Endothelial cell of umbilical vein (primary cell): Measurements from ENCODE around the gene ELMO1. TPM values are rescaled to one million over a fixed set of nuclear protein-coding genes. Genes with fewer than 3 reads are reported as not detected.

ENCODE experiments used
- BruUV-seq: library from RNA; stranded (reverse); fragments of 400-500 nt; replicated peaks from 2 replicates; lab custom pipeline; 2021; lab: Mats Ljungman, UMichigan
- CTCF ChIA-PET: fragments of 300-600, 350-600 bp; sonication (Branson Sonifier 250); formaldehyde crosslinking; loops from one replicate; lab custom pipeline; 2021; ENCODE audit warnings: antibody characterized with exemption, inconsistent platforms; lab: Charles Lee
- POLR2A ChIA-PET: fragments of 300-600, 350-600 bp; sonication (Branson Sonifier 250); formaldehyde crosslinking; loops from one replicate; lab custom pipeline; 2021; ENCODE audit warnings: antibody characterized with exemption, inconsistent platforms; lab: Charles Lee
- DNase-seq: peaks from one replicate; pipeline ENCODE4 v3.0.0-alpha.2; 2011; ENCODE audit warnings: low read depth, low spot score
- FAIRE-seq: peaks from 2 replicates; lab custom pipeline; 2011; peaks lifted over from hg19 to GRCh38; lab: Jason Lieb, UNC
- H2AFZ ChIP-seq: 2 replicates; pipeline ENCODE4 v1.6.0; 2012; ENCODE audit warnings: low read depth, low read length, control low read depth, inconsistent platforms
- H3K27ac ChIP-seq: 2 replicates; pipeline ENCODE4 v1.5.1; 2011; ENCODE audit warnings: low read depth, mild to moderate bottlenecking, control low read depth, low read length, moderate library complexity; ENCODE audit not compliant: insufficient read depth
- H3K27me3 ChIP-seq, 2 experiments: 2 replicates each; pipeline versions ENCODE4 v1.6.0 to v1.6.1; 2011; ENCODE audit warnings: low read length in 2 of 2, mixed read lengths in 1 of 2; ENCODE audit not compliant: control insufficient read depth in 2 of 2, insufficient read depth in 2 of 2
- H3K36me3 ChIP-seq, 2 experiments: 2 replicates in 1 of 2; 3 replicates in 1 of 2; pipeline ENCODE4 v1.5.1; 2011; ENCODE audit warnings: low read length in 2 of 2, mild to moderate bottlenecking in 1 of 2, moderate library complexity in 1 of 2; ENCODE audit not compliant: control insufficient read depth in 2 of 2, insufficient read depth in 2 of 2; ENCODE audit errors: extremely low read depth in 1 of 2
- H3K4me1 ChIP-seq: 3 replicates; pipeline ENCODE4 v1.5.1; 2011; ENCODE audit warnings: mild to moderate bottlenecking, low read length; ENCODE audit not compliant: control insufficient read depth, insufficient read depth; ENCODE audit errors: extremely low read depth
- H3K4me2 ChIP-seq: 2 replicates; pipeline ENCODE4 v1.6.1; 2011; ENCODE audit warnings: low read length, control low read depth, mixed read lengths; ENCODE audit not compliant: insufficient read depth
- H3K4me3 ChIP-seq, 3 experiments: fragments of 200-600 bp in 1 of 3; sonication (generic), shearing (Covaris generic) in 1 of 3; replicated peaks in 1 of 3; 2 replicates each; pipeline ENCODE4 v1.5.1; 2011 to 2016; ENCODE audit warnings: control low read depth in 3 of 3, low read length in 3 of 3, mild to moderate bottlenecking in 2 of 3, inconsistent platforms in 1 of 3, low read depth in 1 of 3, moderate library complexity in 1 of 3; ENCODE audit not compliant: insufficient read depth in 1 of 3
- H3K79me2 ChIP-seq: 2 replicates; pipeline ENCODE4 v1.6.0; 2012; ENCODE audit warnings: low read length, inconsistent platforms; ENCODE audit not compliant: control insufficient read depth, insufficient read depth
- H3K9ac ChIP-seq: replicated peaks from 2 replicates; pipeline ENCODE3; 2011; ENCODE audit warnings: low read length, control low read depth; ENCODE audit not compliant: insufficient read depth; ENCODE audit errors: extremely low read depth
- H3K9me1 ChIP-seq: replicated peaks from 3 replicates; pipeline ENCODE4 v1.6.0; 2011; ENCODE audit warnings: mild to moderate bottlenecking, low read length; ENCODE audit not compliant: control insufficient read depth, insufficient read depth; ENCODE audit errors: extremely low read depth
- H3K9me3 ChIP-seq: replicated peaks from 2 replicates; pipeline ENCODE4 v1.5.1; 2012; ENCODE audit warnings: low read length, inconsistent platforms; ENCODE audit not compliant: control insufficient read depth, insufficient read depth
- H4K20me1 ChIP-seq: replicated peaks from 2 replicates; pipeline ENCODE3; 2011; ENCODE audit warnings: mild to moderate bottlenecking, low read length; ENCODE audit not compliant: control insufficient read depth, insufficient read depth; ENCODE audit errors: extremely low read depth
- EZH2 ChIP-seq: IDR thresholded peaks from 2 replicates; pipeline ENCODE4 v1.6.1; 2012; ENCODE audit warnings: borderline replicate concordance, low read depth, mild to moderate bottlenecking, moderate library complexity, low read length, inconsistent platforms; ENCODE audit not compliant: severe bottlenecking
- FOS ChIP-seq: IDR thresholded peaks from 2 replicates; pipeline ENCODE4 v1.6.1; 2011; ENCODE audit warnings: mild to moderate bottlenecking, low read length, moderate library complexity, borderline replicate concordance; ENCODE audit not compliant: insufficient read depth
- GATA2 ChIP-seq: IDR thresholded peaks from 2 replicates; pipeline ENCODE4 v1.7.0; 2011; ENCODE audit warnings: low read depth, mild to moderate bottlenecking, moderate library complexity, mixed read lengths, low read length; ENCODE audit not compliant: insufficient read length, insufficient read depth
- JUN ChIP-seq: IDR thresholded peaks from 2 replicates; pipeline ENCODE4 v1.6.1; 2011; ENCODE audit warnings: borderline replicate concordance, low read depth; ENCODE audit not compliant: insufficient read length, insufficient read depth
- MYC ChIP-seq: IDR thresholded peaks from one replicate; pipeline ENCODE4 v1.6.1; 2011; ENCODE audit warnings: mild to moderate bottlenecking, low read depth, low read length
- POLR2A ChIP-seq: IDR thresholded peaks from 2 replicates; pipeline ENCODE4 v1.6.1; 2012; ENCODE audit warnings: low read depth, mild to moderate bottlenecking, control low read depth, low read length
- POLR2AphosphoS5 ChIP-seq: IDR thresholded peaks from 2 replicates; pipeline ENCODE4 v1.6.1; 2012; ENCODE audit warnings: low read depth, mild to moderate bottlenecking, control low read depth, low read length, moderate library complexity; ENCODE audit not compliant: insufficient read depth
- dilution Hi-C: fragments of 300-500 bp; cut with MboI; formaldehyde crosslinking; loops from one replicate; pipeline ENCODE4 v1.15.0; 2019; ENCODE audit warnings: low sequenced_read_pairs; ENCODE audit not compliant: extremely low pct_ligation_motif_present
- intact Hi-C: fragments of 100-400 bp; cut with micrococcal nuclease; formaldehyde crosslinking; loops from one replicate; pipeline ENCODE4 v1.10.0; 2022
- polyA plus RNA-seq, 4 experiments: library from polyadenylated mRNA; depleted of rRNA in 3 of 4; stranded (reverse) in 3 of 4; unstranded in 1 of 4; fragments of >200 nt; gene quantifications; 2 replicates each; pipeline versions ENCODE4 v1.2.1 to v1.2.3, GENCODE V29; 2011 to 2012; ENCODE audit warnings: missing spikeins in 1 of 4
- total RNA-seq: library from RNA; stranded (reverse); gene quantifications from 2 replicates; pipeline ENCODE4 v1.2.3, GENCODE V29; 2021
- TF ChIP-seq, protein P1 (sequence below): IDR thresholded peaks from 2 replicates; pipeline ENCODE4 v1.6.1; 2011; ENCODE audit not compliant: insufficient read depth, insufficient read length
- TF ChIP-seq, protein P2 (sequence below), 2 donors: IDR thresholded peaks; 1 replicate in 1 of 2; 2 replicates in 1 of 2; pipeline ENCODE4 v1.5.1; 2011; ENCODE audit warnings: low read length in 2 of 2, mild to moderate bottlenecking in 2 of 2, moderate library complexity in 2 of 2, control low read depth in 1 of 2, inconsistent platforms in 1 of 2, low read depth in 1 of 2; ENCODE audit not compliant: insufficient read depth in 1 of 2; ENCODE audit errors: extremely low read depth in 1 of 2

The ELMO1 gene
- total and polyA plus RNA-seq, 2 donors (not counting 3 experiments of a cell fraction or from before 2014, with no cell fraction given) = 17.0 to 30.6 TPM

DNA sequence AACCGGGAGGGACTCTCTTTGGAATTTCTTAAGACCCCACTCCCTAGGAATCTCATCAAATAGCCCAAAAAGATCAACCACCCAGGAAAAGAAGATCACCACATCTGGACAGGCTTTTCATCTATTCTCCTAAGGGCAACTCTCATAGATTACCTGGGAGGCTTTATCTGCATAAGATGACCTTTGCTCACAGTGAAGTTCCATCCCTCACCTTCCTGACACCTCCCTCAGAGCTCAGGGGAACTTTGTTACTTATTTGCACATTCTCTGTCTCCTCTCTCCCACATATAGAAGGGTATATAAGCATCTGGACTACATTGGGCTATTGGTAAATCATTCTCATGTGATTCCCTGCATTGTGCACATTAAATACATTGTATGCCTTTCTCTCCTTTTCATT is 80.1 kb downstream of the ELMO1 start:
- Histone ChIP-seq H3K36me3 (no peaks in the 10 kb centered on the region), H3K4me1 (no peaks in the 10 kb centered on the region), H3K9me1 (no peaks in the 10 kb centered on the region), H3K4me3 (no peak overlapping the region), H3K79me2 (no peaks in the 10 kb centered on the region), H3K4me2 (no peak overlapping the region), H2AFZ (no peak overlapping the region), H3K27me3 (no peaks in the 10 kb centered on the region), H3K27ac (no peak overlapping the region), H3K9me3 (no peaks in the 10 kb centered on the region), H3K9ac (no peak overlapping the region), H4K20me1 (no peaks in the 10 kb centered on the region)
- dilution Hi-C loops = no loop called here
- BruUV-seq = no TSS peak
- TF ChIP-seq FOS (no peak), EZH2 (no peak), MYC (no peak), GATA2 (no peak), JUN (no peak), POLR2A (no peak), POLR2AphosphoS5 (no peak)
- TF ChIP-seq, protein P1, sequence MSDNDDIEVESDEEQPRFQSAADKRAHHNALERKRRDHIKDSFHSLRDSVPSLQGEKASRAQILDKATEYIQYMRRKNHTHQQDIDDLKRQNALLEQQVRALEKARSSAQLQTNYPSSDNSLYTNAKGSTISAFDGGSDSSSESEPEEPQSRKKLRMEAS = no peak
- TF ChIP-seq, protein P2, sequence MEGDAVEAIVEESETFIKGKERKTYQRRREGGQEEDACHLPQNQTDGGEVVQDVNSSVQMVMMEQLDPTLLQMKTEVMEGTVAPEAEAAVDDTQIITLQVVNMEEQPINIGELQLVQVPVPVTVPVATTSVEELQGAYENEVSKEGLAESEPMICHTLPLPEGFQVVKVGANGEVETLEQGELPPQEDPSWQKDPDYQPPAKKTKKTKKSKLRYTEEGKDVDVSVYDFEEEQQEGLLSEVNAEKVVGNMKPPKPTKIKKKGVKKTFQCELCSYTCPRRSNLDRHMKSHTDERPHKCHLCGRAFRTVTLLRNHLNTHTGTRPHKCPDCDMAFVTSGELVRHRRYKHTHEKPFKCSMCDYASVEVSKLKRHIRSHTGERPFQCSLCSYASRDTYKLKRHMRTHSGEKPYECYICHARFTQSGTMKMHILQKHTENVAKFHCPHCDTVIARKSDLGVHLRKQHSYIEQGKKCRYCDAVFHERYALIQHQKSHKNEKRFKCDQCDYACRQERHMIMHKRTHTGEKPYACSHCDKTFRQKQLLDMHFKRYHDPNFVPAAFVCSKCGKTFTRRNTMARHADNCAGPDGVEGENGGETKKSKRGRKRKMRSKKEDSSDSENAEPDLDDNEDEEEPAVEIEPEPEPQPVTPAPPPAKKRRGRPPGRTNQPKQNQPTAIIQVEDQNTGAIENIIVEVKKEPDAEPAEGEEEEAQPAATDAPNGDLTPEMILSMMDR (IDR thresholded peaks at IDR 0.05; ENCODE audit: extremely low read depth in 1 of 2, insufficient read depth in 1 of 2, low read depth in 1 of 2, low read length in 2 of 2) = no peak
- ChIA-PET POLR2A (no interaction called here), CTCF (no interaction called here)
- FAIRE-seq = no peak
- no peak for DNase-seq
- intact Hi-C loops = no loop called here
